Panc1 (cell line): ENCODE measurements around the gene HYAL1.

Source experiments
- POLR2AphosphoS5 ChIP-seq: IDR thresholded peaks from 2 replicates; pipeline ENCODE4 v1.6.1; 2012; ENCODE audit warnings: mild to moderate bottlenecking, low read depth, low read length, moderate library complexity
- REST ChIP-seq, 2 experiments: IDR thresholded peaks; 2 replicates each; pipeline ENCODE4 v1.6.1; 2011 to 2012; ENCODE audit warnings: low read depth in 2 of 2, control low read depth in 1 of 2, low read length in 1 of 2, mild to moderate bottlenecking in 1 of 2, moderate library complexity in 1 of 2; ENCODE audit not compliant: insufficient read depth in 1 of 2
- SIN3A ChIP-seq: IDR thresholded peaks from 2 replicates; pipeline ENCODE4 v1.6.1; 2012; ENCODE audit warnings: low read depth, mild to moderate bottlenecking, low read length, moderate library complexity, borderline replicate concordance; ENCODE audit not compliant: insufficient read depth
- TCF7L2 ChIP-seq: IDR thresholded peaks from 2 replicates; pipeline ENCODE4 v1.6.1; 2011; ENCODE audit warnings: mild to moderate bottlenecking, low read depth, low read length, inconsistent platforms
- TF ChIP-seq, protein P1 (sequence below): fragments of 450-650 bp; IDR thresholded peaks from 2 replicates; pipeline ENCODE4 v1.5.1; 2017; ENCODE audit warnings: mild to moderate bottlenecking

DNA sequence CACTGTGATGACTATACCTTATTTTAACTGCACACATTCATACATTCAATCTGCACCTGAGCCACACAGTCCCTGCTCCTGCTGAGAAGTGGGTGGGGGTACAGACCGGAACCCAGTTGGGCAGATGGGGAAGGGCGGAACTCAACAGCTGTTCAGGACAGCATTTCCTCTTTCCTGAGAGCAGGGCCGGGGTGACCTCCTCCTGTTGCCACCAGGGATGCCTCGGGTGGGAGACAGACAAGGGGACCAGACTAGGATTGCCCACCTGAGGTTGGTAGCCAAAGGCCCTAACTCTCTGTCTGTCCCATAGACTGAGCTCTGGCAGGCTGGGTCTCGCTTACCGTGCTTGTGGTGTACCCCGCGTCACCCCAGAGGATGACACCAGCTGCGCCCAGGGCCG is 15.2 kb upstream of the HYAL1 start:
- TF ChIP-seq, protein P1, sequence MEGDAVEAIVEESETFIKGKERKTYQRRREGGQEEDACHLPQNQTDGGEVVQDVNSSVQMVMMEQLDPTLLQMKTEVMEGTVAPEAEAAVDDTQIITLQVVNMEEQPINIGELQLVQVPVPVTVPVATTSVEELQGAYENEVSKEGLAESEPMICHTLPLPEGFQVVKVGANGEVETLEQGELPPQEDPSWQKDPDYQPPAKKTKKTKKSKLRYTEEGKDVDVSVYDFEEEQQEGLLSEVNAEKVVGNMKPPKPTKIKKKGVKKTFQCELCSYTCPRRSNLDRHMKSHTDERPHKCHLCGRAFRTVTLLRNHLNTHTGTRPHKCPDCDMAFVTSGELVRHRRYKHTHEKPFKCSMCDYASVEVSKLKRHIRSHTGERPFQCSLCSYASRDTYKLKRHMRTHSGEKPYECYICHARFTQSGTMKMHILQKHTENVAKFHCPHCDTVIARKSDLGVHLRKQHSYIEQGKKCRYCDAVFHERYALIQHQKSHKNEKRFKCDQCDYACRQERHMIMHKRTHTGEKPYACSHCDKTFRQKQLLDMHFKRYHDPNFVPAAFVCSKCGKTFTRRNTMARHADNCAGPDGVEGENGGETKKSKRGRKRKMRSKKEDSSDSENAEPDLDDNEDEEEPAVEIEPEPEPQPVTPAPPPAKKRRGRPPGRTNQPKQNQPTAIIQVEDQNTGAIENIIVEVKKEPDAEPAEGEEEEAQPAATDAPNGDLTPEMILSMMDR = no peak
- TF ChIP-seq POLR2AphosphoS5 (no peak), REST (IDR thresholded peaks at IDR 0.05; ENCODE audit: insufficient read depth in 1 of 2, low read depth in 2 of 2, low read length in 1 of 2) (no peak), SIN3A (no peak), TCF7L2 (no peak)
